ENCODE data around the gene SCGB1C2.
"Not testable (repeated sequence)": the region's sequence is repeated elsewhere in the genome, so short reads cannot be mapped to it uniquely, and the experiment has no call there.

DNA sequence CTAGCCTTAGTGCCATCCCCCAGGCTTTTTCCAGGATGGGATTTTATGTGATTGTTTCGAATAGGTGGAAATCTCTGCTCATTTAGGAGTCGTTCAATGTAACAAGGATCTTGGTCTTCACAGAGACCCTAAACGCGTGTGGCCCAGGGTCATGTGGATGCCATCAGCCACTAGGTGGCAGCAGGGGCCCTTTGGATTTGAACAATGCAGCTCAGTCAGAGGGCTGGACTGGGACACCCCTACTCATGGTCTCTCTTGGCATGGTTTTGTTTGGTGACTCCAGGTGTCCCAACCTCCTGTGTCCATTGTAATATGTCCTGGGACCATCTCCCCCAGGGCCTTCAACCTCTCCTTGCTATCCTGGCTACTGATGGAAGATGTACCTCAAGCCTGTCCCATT is 838 bp upstream of the SCGB1C2 start:
- TF ChIP-seq POLR2A (IDR thresholded peaks at IDR 0.05) = not testable (repeated sequence)
- TF ChIP-seq, protein P1, sequence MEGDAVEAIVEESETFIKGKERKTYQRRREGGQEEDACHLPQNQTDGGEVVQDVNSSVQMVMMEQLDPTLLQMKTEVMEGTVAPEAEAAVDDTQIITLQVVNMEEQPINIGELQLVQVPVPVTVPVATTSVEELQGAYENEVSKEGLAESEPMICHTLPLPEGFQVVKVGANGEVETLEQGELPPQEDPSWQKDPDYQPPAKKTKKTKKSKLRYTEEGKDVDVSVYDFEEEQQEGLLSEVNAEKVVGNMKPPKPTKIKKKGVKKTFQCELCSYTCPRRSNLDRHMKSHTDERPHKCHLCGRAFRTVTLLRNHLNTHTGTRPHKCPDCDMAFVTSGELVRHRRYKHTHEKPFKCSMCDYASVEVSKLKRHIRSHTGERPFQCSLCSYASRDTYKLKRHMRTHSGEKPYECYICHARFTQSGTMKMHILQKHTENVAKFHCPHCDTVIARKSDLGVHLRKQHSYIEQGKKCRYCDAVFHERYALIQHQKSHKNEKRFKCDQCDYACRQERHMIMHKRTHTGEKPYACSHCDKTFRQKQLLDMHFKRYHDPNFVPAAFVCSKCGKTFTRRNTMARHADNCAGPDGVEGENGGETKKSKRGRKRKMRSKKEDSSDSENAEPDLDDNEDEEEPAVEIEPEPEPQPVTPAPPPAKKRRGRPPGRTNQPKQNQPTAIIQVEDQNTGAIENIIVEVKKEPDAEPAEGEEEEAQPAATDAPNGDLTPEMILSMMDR (IDR thresholded peaks at IDR 0.05) = not testable (repeated sequence)
